GM18499 (cell line): ENCODE results near the gene TMEM176B.
"Not testable (repeated sequence)": the region's sequence is repeated elsewhere in the genome, so short reads cannot be mapped to it uniquely, and the experiment has no call there.

Experiments used
- ATAC-seq: cut with Tn5 transposase; IDR thresholded peaks from one replicate; pipeline ENCODE4 v1.9.1; 2021; ENCODE audit warnings: moderate number of reproducible peaks; ENCODE audit not compliant: insufficient read depth, unreplicated experiment

The TMEM176B gene

GRCh38 chr7:150823484-150824126 lies 23.4 kb upstream of the TMEM176B start:
- no peak for ATAC-seq

GRCh38 chr7:150823043-150823442 lies 22.9 kb upstream of the TMEM176B start:
- no peak for ATAC-seq

GRCh38 chr7:150820578-150821198 lies 20.5 kb upstream of the TMEM176B start:
- no peak for ATAC-seq

DNA sequence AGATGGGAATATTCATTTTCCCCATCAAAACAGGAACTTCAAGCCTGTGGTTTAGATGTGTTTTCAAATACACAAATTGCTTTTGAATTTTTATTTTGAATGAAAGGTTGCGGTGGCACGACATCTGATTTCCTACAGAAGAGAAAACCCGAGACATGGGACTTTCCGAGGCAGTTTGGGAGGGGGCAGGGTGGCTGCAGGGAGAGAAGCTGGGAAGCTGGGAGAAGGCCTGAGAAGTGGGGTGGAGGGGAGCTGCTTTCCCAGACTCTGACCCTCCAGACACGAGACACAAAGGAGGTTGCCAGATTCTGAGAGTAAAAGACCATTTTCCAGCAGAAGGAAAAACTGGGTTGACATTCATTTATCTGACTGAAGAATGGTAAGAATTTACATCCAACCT lies 20.0 kb upstream of the TMEM176B start:
- no peak for ATAC-seq

DNA sequence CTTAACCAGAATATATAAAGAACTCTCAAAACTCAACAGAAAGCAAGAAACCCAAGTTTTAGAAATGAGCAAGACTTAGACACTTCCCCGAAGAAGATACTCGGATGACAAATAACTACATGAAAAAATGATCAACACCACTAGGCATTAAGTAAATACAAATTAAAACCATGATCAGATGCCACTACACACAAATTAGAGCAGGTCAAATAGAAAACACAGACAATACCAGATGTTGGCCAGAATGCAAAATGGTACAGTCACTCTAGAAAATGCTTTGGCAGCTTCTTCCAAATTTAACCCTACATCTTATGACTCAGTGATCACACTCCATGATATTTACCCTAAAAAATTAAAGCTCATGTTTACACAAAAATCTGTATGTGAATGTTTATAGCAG lies 18.8 kb upstream of the TMEM176B start:
- ATAC-seq, result no peak

GRCh38 chr7:150814328-150815001 lies 14.3 kb upstream of the TMEM176B start:
- ATAC-seq, result no peak

DNA sequence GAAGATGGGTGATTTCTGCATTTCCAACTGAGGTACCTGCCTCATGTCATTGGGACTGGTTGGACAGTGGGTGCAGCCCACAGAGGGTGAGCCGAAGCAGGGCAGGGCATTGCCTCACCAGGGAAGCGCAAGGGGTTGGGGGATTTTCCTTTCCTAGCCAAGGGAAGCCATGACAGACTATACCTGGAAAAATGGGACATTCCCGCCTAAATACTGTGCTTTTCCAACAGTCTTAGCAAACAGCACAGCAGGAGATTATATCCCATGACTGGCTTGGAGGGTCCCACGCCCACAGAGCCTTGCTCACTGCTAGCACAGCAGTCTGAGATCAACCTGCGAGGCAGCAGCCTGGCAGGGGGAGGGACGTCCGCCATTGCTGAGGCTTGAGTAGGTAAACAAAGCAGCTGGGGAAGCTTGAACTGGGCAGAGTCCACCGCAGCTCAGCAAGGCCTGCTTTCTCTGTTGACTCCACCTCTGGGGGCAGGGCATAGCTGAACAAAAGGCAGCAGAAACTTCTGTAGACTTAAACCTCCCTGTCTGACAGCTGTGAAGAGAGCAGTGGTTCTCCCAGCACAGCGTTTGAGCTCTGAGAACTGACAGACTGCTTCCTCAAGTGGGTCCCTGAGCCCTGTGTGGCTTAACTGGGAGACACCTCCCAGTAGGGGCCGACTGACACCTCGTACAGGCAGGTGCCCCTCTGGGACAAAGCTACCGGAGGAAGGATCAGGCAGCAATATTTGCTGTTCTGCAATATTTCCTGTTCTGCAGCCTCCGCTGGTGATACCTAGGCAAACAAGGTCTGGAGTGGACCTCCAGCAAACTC lies 7.7 kb upstream of the TMEM176B start:
- not testable (repeated sequence) for ATAC-seq

- no peak for ATAC-seq
These were observed 6.7 kb upstream of the TMEM176B start for GRCh38 chr7:150806863-150807262.

- ATAC-seq, result no peak
These were observed 6.3 kb upstream of the TMEM176B start for GRCh38 chr7:150806454-150806853.

GRCh38 chr7:150805864-150806263 lies 5.7 kb upstream of the TMEM176B start:
- ATAC-seq, result no peak

DNA sequence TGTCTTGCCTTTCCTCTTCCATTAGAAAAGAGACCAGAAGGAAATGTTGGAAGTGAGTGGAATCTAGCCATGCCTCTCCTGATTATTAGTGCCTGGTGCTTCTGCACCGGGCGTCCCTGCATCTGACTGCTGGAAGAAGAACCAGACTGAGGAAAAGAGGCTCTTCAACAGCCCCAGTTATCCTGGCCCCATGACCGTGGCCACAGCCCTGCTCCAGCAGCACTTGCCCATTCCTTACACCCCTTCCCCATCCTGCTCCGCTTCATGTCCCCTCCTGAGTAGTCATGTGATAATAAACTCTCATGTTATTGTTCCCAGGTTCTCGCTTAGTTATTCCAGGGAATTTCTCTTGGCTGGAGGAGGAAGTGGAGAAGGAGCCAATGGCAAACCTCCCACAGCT lies 4.6 kb upstream of the TMEM176B start:
- no peak for ATAC-seq

- ATAC-seq, result no peak
These were observed 3.1 kb upstream of the TMEM176B start for GRCh38 chr7:150803161-150803860.

DNA sequence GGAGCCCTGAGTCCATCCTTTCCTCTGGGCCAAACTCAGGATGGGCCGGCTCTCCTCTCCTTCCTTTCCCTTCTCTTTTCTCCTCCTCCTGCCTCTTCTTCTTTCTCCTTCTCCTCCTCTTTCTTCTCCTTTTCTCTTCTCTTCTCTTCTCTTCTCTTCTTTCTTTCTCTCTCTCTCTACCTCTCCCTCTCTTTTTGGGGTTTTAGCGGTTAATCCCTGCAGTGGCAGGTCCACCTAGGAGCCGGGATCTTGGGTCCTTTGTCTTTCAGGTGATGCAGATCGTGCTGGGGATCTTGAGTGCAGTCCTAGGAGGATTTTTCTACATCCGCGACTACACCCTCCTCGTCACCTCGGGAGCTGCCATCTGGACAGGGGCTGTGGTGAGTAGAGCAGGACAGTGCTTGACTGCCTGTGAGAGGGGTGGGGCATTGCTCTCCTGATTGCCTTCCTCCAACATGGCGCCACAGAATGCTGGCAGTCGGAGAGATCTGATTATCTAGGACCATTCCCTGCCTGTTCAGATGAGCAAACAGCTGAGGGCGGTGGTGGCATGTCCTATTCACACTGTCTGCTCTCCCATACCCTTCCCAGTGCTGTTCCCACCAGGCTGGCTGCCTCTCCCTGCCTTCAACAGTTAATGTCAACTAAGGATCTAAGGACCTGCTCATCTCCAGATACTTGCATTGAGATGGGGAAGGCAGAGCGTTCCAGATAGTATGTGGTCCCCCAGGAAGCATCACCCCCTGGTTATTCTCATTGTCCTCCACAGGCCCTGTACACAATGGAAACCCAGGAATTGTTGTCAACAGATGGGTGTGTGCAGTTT lies 2.0 kb upstream of the TMEM176B start:
- no peak for ATAC-seq

DNA sequence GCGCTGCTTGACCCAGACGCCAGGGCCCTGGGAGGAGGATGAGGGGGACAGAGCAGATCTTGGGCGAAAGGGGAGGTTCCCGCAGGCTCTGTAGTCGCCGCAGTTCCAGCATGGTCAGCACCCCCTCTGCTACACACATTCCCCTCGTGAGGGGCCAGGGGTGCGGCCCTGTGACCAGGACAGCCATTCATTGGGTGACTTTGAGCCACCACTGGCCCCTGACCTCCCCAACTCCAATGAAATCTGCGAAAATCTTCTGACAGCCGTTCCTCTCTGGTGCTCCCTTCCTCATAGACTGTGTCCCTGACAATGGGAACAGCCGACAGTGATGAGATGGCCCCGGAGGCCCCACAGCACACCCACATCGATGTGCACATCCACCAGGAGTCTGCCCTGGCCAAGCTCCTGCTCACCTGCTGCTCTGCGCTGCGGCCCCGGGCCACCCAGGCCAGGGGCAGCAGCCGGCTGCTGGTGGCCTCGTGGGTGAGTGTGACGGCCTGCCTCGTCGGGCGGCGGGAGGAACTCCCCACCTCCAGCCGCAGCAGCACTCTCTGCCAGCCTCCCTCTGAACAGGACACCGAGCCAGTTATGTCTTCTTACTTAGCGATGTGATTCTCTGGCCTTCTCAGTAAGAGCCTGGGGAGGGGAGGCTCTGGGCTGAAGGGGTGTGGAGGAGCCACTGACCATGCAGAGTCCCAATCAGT lies 1.2 kb upstream of the TMEM176B start:
- no peak for ATAC-seq

- no peak for ATAC-seq
These were observed 547 bp upstream of the TMEM176B start, which contains the start of gene TMEM176A for GRCh38 chr7:150800581-150801241. TMEM176A (plus strand) TSS chr7:150800769; CDS start chr7:150801551, 782 bp downstream.

DNA sequence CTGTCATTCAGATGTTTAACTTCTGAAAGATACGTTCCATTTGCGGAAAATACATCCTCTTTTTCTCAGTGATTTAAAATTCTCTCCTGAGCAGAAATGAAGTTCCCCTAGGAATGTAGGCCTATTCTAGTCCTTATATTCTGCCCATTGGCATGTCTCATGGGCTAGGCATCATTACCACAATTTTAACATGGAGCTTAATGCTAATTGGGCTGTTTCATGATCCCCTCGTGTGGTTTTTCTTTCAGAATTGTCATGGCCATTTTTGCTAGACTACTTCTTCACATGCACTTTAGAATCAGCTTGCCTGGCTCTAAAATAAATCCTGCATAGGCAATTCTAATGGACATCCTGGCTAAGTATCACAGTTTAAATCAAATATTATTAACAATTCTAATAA lies 1.0 kb downstream of the TMEM176B start:
- no peak for ATAC-seq

- no peak for ATAC-seq
These were observed 2.5 kb downstream of the TMEM176B start for GRCh38 chr7:150797661-150798060.

DNA sequence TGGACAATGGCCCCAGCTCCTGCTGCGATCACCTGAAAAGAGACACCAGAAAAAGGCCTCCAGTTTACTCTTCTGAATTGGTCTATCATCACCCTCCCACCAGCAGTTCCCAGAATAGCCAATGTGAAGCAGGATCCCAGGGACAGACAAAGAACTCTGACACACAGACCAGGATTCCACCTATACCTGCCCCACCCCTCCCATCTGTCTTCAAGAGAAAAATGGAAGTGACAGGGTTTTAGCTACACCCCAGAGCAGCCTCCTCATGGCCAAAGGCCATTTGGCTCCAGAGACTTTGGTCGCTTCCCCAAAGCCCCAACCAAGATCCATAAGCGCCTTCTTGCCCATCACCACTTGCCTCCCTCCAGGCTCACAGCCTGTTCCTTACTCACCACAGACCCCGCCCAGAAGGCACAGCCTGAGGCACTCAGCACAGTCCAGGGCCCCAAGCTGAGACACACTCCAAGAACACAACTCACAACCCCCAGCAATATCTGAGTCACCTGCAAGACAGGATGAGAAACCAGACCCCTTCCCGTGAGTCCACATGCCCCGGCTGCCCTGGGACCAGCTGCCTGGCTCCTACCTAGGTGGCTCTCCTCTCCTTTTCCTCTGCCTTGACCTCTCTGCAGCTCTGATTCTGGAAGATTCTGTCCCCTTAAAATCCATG lies 6.5 kb downstream of the TMEM176B start:
- ATAC-seq, result no peak
